NCI-H524 treated with DMSO at 0.1 percent for 48 hours (cell line): ENCODE measurements around the gene RASAL1.

Experiments used
- DNase-seq: peaks from one replicate; lab custom pipeline; 2025; lab: John Stamatoyannopoulos, UW

The RASAL1 gene

GRCh38 chr12:113135178-113136127 is at the start of gene RASAL1:
TSS of gene RASAL1 (minus strand) at chr12:113135761. CDS start at chr12:113135462, 299 bp downstream.
- no peak for DNase-seq

- no peak for DNase-seq
Observed at GRCh38 chr12:113184900-113185179, 49.3 kb upstream of the RASAL1 start.

- no peak for DNase-seq
Observed at GRCh38 chr12:113184098-113184899, 48.7 kb upstream of the RASAL1 start.

- DNase-seq: no peak
Observed at GRCh38 chr12:113183030-113183589, 47.5 kb upstream of the RASAL1 start.

GRCh38 chr12:113181975-113182374 is 46.4 kb upstream of the RASAL1 start:
- no peak for DNase-seq

- DNase-seq: no peak
Observed at GRCh38 chr12:113180333-113180732, 44.8 kb upstream of the RASAL1 start.

- no peak for DNase-seq
Observed at GRCh38 chr12:113179023-113179422, 43.5 kb upstream of the RASAL1 start.

- DNase-seq: no peak
Observed at GRCh38 chr12:113174461-113175384, 39.2 kb upstream of the RASAL1 start.

- DNase-seq: no peak
Observed at GRCh38 chr12:113173081-113173698, 37.6 kb upstream of the RASAL1 start.

- no peak for DNase-seq
Observed at GRCh38 chr12:113172185-113172584, 36.6 kb upstream of the RASAL1 start.

- no peak for DNase-seq
Observed at GRCh38 chr12:113171543-113171942, 36.0 kb upstream of the RASAL1 start.

GRCh38 chr12:113170926-113171325 is 35.4 kb upstream of the RASAL1 start:
- DNase-seq: no peak

- DNase-seq: no peak
Observed at GRCh38 chr12:113170457-113170856, 34.9 kb upstream of the RASAL1 start.

- no peak for DNase-seq
Observed at GRCh38 chr12:113169697-113170096, 34.1 kb upstream of the RASAL1 start.

- DNase-seq: no peak
Observed at GRCh38 chr12:113167868-113168267, 32.3 kb upstream of the RASAL1 start.

- no peak for DNase-seq
Observed at GRCh38 chr12:113165521-113166450, 30.2 kb upstream of the RASAL1 start.

GRCh38 chr12:113164014-113164413 is 28.5 kb upstream of the RASAL1 start:
- DNase-seq: no peak

GRCh38 chr12:113163030-113163360 is 27.4 kb upstream of the RASAL1 start:
- DNase-seq: no peak

- DNase-seq: no peak
Observed at GRCh38 chr12:113162102-113163029, 26.8 kb upstream of the RASAL1 start.
